GM12865 (cell line): ENCODE results near the gene GRIK5.

Experiments
- DNase-seq: peaks from one replicate; pipeline ENCODE4 v3.0.0; 2010; ENCODE audit warnings: low read depth
- H3K4me3 ChIP-seq: 2 replicates; pipeline ENCODE4 v1.5.1; 2011; ENCODE audit warnings: mild to moderate bottlenecking, low read depth, low read length, control low read depth
- TF ChIP-seq, protein P1 (sequence below): IDR thresholded peaks from 2 replicates; pipeline ENCODE4 v1.5.1; 2011; ENCODE audit warnings: low read length, control low read depth, low read depth, inconsistent platforms; ENCODE audit not compliant: insufficient read depth; ENCODE audit errors: missing control alignments

GRIK5 gene

DNA sequence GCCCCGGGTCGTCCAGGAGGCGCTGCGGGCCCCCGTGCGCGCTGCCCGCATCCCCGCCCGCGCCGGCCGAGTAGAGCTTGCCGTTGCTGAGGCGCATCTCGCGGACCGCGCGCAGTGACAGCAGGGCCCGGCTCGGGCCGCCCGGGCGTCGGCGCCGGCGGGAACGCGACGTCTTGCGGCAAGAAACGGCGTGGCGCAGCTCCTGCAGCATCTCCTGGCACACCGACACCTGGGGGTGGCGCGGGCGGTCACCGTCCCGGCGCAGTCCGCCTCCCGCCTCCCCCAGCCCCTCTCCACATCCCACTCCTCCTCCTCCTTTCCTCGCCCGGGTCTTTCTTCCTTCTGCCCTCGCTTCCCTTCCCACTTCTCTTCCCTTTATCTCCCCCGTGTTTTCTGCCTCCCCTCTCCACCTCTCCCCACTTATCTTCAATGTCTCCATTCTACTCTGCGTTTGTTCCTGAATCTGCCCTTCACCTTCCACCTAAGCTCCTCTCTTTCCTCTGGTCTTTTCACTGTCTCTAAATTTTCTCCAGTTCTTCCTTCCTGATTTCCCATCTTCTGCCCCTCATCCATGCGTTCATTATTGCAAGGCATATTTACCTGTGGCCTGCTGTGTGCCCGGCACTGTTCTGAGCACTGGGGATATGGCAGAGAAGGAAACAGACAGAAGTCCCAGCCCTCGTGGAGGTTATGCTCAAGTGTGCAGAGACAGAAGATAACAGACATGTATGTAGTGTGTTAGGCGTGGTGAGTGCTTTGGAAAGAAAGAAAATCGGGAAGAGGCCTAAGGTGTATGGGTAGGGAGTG is 70.7 kb downstream of the GRIK5 start:
- TF ChIP-seq, protein P1, sequence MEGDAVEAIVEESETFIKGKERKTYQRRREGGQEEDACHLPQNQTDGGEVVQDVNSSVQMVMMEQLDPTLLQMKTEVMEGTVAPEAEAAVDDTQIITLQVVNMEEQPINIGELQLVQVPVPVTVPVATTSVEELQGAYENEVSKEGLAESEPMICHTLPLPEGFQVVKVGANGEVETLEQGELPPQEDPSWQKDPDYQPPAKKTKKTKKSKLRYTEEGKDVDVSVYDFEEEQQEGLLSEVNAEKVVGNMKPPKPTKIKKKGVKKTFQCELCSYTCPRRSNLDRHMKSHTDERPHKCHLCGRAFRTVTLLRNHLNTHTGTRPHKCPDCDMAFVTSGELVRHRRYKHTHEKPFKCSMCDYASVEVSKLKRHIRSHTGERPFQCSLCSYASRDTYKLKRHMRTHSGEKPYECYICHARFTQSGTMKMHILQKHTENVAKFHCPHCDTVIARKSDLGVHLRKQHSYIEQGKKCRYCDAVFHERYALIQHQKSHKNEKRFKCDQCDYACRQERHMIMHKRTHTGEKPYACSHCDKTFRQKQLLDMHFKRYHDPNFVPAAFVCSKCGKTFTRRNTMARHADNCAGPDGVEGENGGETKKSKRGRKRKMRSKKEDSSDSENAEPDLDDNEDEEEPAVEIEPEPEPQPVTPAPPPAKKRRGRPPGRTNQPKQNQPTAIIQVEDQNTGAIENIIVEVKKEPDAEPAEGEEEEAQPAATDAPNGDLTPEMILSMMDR: no peak
- H3K4me3 ChIP-seq: no peak overlapping the region
- DNase-seq: no peak

DNA sequence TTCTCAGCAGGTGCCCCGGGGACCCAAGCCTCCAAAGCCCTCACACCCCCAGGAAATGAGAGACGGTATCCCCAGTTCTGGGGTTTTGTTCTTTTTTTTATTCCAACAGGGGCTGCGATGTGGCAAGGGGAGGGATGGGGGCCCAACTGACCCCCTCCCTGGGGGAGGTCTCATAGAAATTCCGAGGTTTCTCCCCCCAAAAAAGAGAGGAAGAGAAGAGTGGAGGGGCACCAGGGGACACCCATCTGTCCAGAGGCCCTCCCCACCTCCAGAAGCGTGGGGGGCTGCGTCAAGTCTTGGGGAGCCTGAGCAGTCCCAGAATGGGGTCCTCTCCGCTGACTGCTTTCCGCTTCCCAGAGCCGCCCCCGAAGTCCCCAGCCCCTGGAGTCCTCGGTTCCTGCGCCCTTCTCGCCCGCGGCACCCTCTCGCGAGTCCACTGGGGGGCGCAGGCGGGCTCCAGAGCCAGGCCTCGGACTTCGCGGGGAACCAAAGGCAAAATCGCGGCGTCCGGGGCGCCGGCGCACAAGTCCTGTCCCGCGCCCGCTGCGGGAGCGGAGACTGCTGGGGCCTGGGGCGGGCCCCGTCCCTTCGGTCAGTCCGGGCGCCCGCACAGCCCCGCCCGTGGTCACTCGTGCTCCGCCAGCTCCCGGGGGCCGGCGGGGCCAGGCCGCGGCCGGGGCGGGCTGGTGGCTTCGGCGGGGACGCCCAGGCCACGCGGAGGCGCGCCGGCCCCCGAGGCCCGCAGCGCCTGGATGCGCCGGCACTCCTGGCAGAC is 71.6 kb downstream of the GRIK5 start:
- peak; percentile 49 for DNase-seq
- TF ChIP-seq, protein P1: peak; percentile 75
- no peak overlapping the region for H3K4me3 ChIP-seq

GRCh38 chr19:41997851-41998229 is 72.2 kb downstream of the GRIK5 start:
- DNase-seq: no peak
- H3K4me3 ChIP-seq: no peak overlapping the region
- TF ChIP-seq, protein P1: no peak

DNA sequence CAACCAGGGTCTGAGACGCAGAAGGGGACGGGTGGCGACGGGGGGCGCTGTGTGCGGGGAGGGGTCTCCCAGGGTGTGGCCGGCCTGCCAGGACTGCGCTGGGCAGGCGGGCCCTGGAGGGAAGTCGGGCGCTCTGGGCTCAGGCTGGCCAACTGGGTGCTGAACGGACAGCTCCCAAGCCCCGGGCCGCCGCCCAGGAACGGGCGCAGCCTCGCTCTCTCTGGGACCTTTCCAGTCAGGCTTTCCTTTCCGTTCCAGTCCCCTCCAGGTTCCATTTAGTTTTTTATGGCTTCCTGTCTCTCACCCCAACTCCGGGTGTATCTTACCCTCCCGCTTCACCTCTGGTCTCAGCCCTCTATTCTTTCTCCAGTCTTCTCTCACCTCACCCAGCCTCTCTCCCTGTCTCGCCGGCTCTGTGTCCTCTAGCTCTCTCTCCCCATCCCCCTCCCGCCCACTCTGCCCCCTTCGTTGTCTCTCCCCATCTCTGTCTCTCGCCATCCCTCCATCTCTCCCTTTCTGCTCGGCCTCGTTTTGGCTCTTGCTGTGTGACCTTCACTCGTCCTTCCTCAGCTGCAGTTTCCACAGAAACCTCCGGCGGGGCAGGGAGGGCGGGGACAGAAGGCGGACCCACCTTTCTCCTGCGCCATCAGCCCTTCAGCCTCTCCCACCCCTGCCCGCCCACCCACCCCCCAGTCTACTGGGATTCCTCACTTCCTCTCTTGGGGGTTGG is 72.7 kb downstream of the GRIK5 start:
- peak; percentile 26 for DNase-seq
- no peak overlapping the region for H3K4me3 ChIP-seq
- TF ChIP-seq, protein P1: no peak

- no peak overlapping the region for H3K4me3 ChIP-seq
- TF ChIP-seq, protein P1: no peak
- peak; percentile 34 for DNase-seq
Measured at GRCh38 chr19:41995959-41996797, 73.8 kb downstream of the GRIK5 start.

DNA sequence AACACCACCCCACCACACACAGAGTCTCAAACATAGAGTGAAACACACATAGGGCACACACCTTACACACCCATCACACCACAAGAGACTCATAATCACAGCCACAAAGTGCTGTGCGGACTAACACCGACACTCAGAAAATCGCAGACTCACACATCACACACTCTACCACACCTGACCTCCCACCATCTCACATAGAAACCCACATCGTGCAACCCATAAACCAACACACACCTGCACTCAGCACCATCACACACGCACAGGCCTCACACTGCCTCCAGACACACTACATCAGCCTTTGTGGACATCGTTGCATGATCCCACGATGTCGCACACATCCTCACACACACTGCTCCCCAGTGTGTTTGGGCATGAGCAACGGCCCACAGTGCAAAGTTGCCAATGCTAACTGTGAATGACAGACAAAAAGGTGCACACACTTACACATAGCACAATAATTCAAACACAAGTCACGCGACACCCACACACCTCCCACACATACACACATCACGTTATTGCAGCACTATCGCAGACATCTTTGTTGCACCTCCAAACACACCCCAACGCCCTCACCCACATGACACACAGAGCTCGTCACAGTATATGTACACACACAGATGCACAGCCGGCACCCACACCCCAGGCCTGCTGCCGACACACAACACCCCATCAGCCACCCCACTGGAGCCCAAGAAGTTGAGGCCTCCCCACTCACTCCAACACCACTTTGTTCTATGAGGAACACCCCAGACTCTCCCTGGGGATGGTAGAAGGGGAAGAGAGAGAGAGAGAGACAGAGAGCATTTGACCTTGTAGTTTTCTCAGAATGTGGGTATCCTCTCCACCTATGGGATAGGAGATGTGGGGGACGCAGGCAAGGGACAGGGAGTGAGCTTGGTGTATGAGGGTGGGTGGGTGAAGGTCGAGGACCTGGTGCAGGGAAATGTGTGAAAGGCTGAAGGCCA is 74.7 kb downstream of the GRIK5 start:
- H3K4me3 ChIP-seq: no peak overlapping the region
- DNase-seq: no peak
- TF ChIP-seq, protein P1: no peak
